Right atrium auricular region (tissue), 2 donors: ENCODE data around the gene FRMD3. TPM values are rescaled to one million over a fixed set of nuclear protein-coding genes. Genes with fewer than 3 reads are reported as not detected.

Experiments
- DNase-seq: peaks from one replicate; pipeline ENCODE4 v3.0.0-alpha.2; 2019; ENCODE audit warnings: low spot score
- H3K27ac ChIP-seq, 2 donors: fragments of 200-600 bp; sonication (generic); 1 replicate in 1 of 2; 2 replicates in 1 of 2; pipeline ENCODE4 v1.5.1; 2016 to 2019
- H3K27me3 ChIP-seq, 2 donors: fragments of 200-600 bp; sonication (generic); one replicate each; pipeline versions ENCODE4 v1.5.1 to v1.6.0; 2017 to 2019
- H3K36me3 ChIP-seq: fragments of 200-600 bp; sonication (generic); one replicate; pipeline ENCODE4 v1.5.1; 2016
- H3K4me1 ChIP-seq, 2 donors: fragments of 200-600 bp; sonication (generic); one replicate each; pipeline versions ENCODE4 v1.5.1 to v1.6.0; 2017 to 2019
- H3K4me3 ChIP-seq, 2 donors: fragments of 200-600 bp; sonication (generic); 1 replicate in 1 of 2; 2 replicates in 1 of 2; pipeline ENCODE4 v1.5.1; 2017 to 2019; ENCODE audit warnings: mild to moderate bottlenecking in 1 of 2, moderate library complexity in 1 of 2
- H3K9me3 ChIP-seq, 2 donors: fragments of 200-600 bp; sonication (generic); one replicate each; pipeline ENCODE4 v1.5.1; 2019
- CTCF ChIP-seq, 2 donors: fragments of 200-600 bp; sonication (generic); IDR thresholded peaks; one replicate each; pipeline ENCODE4 v1.5.1; 2019; ENCODE audit warnings: antibody characterized with exemption in 2 of 2
- total RNA-seq, 2 donors: library from RNA; depleted of rRNA; stranded (reverse); fragments of >200 nt; gene quantifications; one replicate each; pipeline ENCODE4 v1.1.0, GENCODE V29; 2016

Gene FRMD3
- total RNA-seq, 2 donors from 2014 or later: 31.4 to 77.5 TPM

- no peaks in the 10 kb centered on the region for H3K9me3 ChIP-seq
- H3K4me3 ChIP-seq: no peak overlapping the region
- TF ChIP-seq CTCF (IDR thresholded peaks at IDR 0.05): no peak
- no peaks in the 10 kb centered on the region for H3K36me3 ChIP-seq
- no peak overlapping the region for H3K27ac ChIP-seq
- peaks cover 0 to 18% of the 10 kb centered on the region in 2 donors for H3K4me1 ChIP-seq
- H3K27me3 ChIP-seq: no peaks in the 10 kb centered on the region
- DNase-seq: no peak
Observed at GRCh38 chr9:83572524-83572923, 34.3 kb upstream of the FRMD3 start.

DNA sequence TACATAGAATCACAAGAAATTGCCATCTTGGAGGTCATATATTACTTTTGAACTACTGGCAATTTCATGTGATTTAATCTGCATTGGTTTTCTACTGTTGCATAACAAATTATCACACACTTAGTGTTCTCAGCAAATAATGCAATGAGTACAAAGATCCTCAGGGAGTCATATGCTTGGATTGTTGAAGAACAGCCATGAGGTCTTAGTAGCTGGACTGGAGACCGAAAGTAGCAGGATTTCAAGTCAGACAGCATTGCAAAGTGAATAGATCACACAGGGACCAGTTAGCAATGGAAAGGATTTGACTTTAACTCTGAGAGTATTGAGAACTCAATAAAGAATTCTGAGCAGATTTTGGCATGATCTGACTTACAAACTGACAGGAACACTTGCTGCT, 32.2 kb upstream of the FRMD3 start:
- H3K9me3 ChIP-seq: no peaks in the 10 kb centered on the region
- no peaks in the 10 kb centered on the region for H3K36me3 ChIP-seq
- H3K27me3 ChIP-seq: no peaks in the 10 kb centered on the region
- H3K27ac ChIP-seq: no peak overlapping the region
- TF ChIP-seq CTCF (IDR thresholded peaks at IDR 0.05): no peak
- peaks cover 0 to 18% of the 10 kb centered on the region in 2 donors for H3K4me1 ChIP-seq
- H3K4me3 ChIP-seq: no peak overlapping the region
- DNase-seq: no peak

- TF ChIP-seq CTCF (IDR thresholded peaks at IDR 0.05): no peak
- DNase-seq: no peak
Observed at GRCh38 chr9:83569326-83569725, 31.1 kb upstream of the FRMD3 start.

GRCh38 chr9:83563360-83563759, 25.2 kb upstream of the FRMD3 start:
- no peaks in the 10 kb centered on the region for H3K9me3 ChIP-seq
- no peaks in the 10 kb centered on the region for H3K27me3 ChIP-seq
- TF ChIP-seq CTCF (IDR thresholded peaks at IDR 0.05): no peak
- H3K4me1 ChIP-seq: peaks cover 0 to 5% of the 10 kb centered on the region in 2 donors
- H3K27ac ChIP-seq: no peak overlapping the region
- DNase-seq: no peak
- no peaks in the 10 kb centered on the region for H3K36me3 ChIP-seq
- H3K4me3 ChIP-seq: no peak overlapping the region

More at GRCh38 chr9:83569326-83569725, 31.1 kb upstream of the FRMD3 start:
- Histone ChIP-seq H3K4me3 (no peak overlapping the region), H3K27ac (no peak overlapping the region), H3K27me3 (no peaks in the 10 kb centered on the region), H3K9me3 (no peaks in the 10 kb centered on the region), H3K36me3 (no peaks in the 10 kb centered on the region), H3K4me1 (peaks cover 0 to 18% of the 10 kb centered on the region in 2 donors)

- no peaks in the 10 kb centered on the region for H3K9me3 ChIP-seq
- no peak overlapping the region for H3K4me3 ChIP-seq
- H3K4me1 ChIP-seq: peaks cover 0 to 5% of the 10 kb centered on the region in 2 donors
- H3K27ac ChIP-seq: peak overlapping the region; percentile 40 to 46
- DNase-seq: no peak
- TF ChIP-seq CTCF (IDR thresholded peaks at IDR 0.05): no peak
- no peaks in the 10 kb centered on the region for H3K27me3 ChIP-seq
- H3K36me3 ChIP-seq: no peaks in the 10 kb centered on the region
Observed at GRCh38 chr9:83560169-83560826, 22.1 kb upstream of the FRMD3 start.

DNA sequence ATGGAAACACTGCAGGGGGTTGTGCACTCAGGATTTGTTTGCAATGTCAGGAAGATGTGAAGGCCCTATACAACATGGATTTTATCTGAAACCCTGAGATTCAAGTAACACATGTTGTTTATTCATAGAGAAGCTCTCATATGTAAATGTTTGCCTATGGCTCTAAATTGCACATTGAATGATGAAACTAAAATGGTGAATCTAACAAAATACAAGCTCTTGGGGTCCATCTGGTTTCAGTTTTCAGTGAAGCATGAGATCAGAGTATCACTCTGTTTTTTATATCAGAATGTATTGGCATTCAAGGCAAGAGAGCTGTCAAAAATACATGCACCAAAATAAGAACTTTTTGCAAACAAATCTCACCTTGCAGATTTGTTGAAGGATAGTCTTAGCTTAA, 19.6 kb upstream of the FRMD3 start:
- no peaks in the 10 kb centered on the region for H3K36me3 ChIP-seq
- H3K4me1 ChIP-seq: peaks cover 0 to 5% of the 10 kb centered on the region in 2 donors
- H3K4me3 ChIP-seq: no peak overlapping the region
- no peak for TF ChIP-seq CTCF (IDR thresholded peaks at IDR 0.05)
- H3K9me3 ChIP-seq: no peaks in the 10 kb centered on the region
- H3K27me3 ChIP-seq: no peaks in the 10 kb centered on the region
- no peak overlapping the region for H3K27ac ChIP-seq
- no peak for DNase-seq
